Heart left ventricle (tissue), 13 donors: ENCODE results near the gene KLK5.

Experiments used
- CTCF ChIP-seq, 12 donors: fragments of 200-600 bp; sonication (generic) in 4 of 12; IDR thresholded peaks; one replicate each; pipeline versions ENCODE4 v1.5.0 to v1.8.0; 2018 to 2022; ENCODE audit warnings: antibody characterized with exemption in 12 of 12, mild to moderate bottlenecking in 5 of 12
- POLR2A ChIP-seq, 2 donors: fragments of 450-650 bp; IDR thresholded peaks; one replicate each; pipeline ENCODE4 v1.6.1; 2017; ENCODE audit warnings: antibody characterized with exemption in 2 of 2, mild to moderate bottlenecking in 2 of 2, moderate library complexity in 2 of 2
- donor health status: ischemic (EF 13 %, LVEDD 7.1; RV severe dilation, severe dysfunction).
- donor health status: DM: no; HTN: yes; CAD: no.
- donor health status: DM: no; HTN: no; CAD: no.
- donor health status: ischemic (EF 25% LVEDD 6.9; RV normal size, moderate dysfunction).
- donor health status: ischemic (EF 25% LVEDD 5.7; RV mildly dilated, moderate dysfunction).
- donor health status: ischemic (EF 35%, LVEDD 5.7; RV mildly dilated, moderate dysfunction).
- donor health status: nonischemic (EF 11% LVEDD 7.7; RV severe dilation, severe dysfunction).
- donor health status: DM: yes; HTN: yes; CAD: no.
- donor health status: PGD.
- donor health status: ischemic (EF 29% LVEDD 5.4; RV normal size, mild dysfunction).
- donor health status: nonischemic (EF 23%, LVEDD 6.1; RV moderate dilation, normal function).

- TF ChIP-seq CTCF (IDR thresholded peaks at IDR 0.05) = no peak
- TF ChIP-seq POLR2A (IDR thresholded peaks at IDR 0.05) = no peak
Measured at GRCh38 chr19:50925734-50926133, 27.1 kb downstream of the KLK5 start.
